MCF 10A (cell line): Measurements from ENCODE around the gene PPP1CA. TPM values are rescaled to one million over a fixed set of nuclear protein-coding genes. Genes with fewer than 3 reads are reported as not detected.
A peak's percentile ranks its signal among the peaks of the same experiment; 100 is the strongest.

Experiments
- BruUV-seq: library from RNA; stranded (reverse); fragments of 400-500 nt; replicated peaks from 2 replicates; lab custom pipeline; 2021; lab: Mats Ljungman, UMichigan
- CTCF ChIA-PET: fragments of 300-600 bp; sonication (Branson Sonifier 250); formaldehyde crosslinking; extraction: SDS; loops from one replicate; lab custom pipeline; 2021; ENCODE audit warnings: antibody characterized with exemption, inconsistent platforms; lab: Yijun Ruan, JAX
- POLR2A ChIA-PET: fragments of 300-600, 350-650 bp; sonication (Branson Sonifier 250); formaldehyde crosslinking; extraction: SDS; loops from one replicate; lab custom pipeline; 2020; ENCODE audit warnings: antibody characterized with exemption, inconsistent platforms; lab: Yijun Ruan, JAX
- DNase-seq: peaks from one replicate; pipeline ENCODE4 v3.0.0-alpha.2; 2018; ENCODE audit not compliant: unreplicated experiment
- H3K27ac Mint-ChIP-seq: one replicate; pipeline ENCODE4 v1.8.0; 2022; ENCODE audit warnings: mild to moderate bottlenecking, low read depth, mixed read lengths; ENCODE audit not compliant: unreplicated experiment
- H3K27me3 Mint-ChIP-seq: one replicate; pipeline ENCODE4 v1.8.0; 2022; ENCODE audit warnings: mixed read lengths; ENCODE audit not compliant: insufficient read depth, unreplicated experiment
- H3K36me3 Mint-ChIP-seq: one replicate; pipeline ENCODE4 v1.8.0; 2022; ENCODE audit warnings: mild to moderate bottlenecking, moderate library complexity, mixed read lengths; ENCODE audit not compliant: insufficient read depth, unreplicated experiment
- H3K4me1 Mint-ChIP-seq: one replicate; pipeline ENCODE4 v1.8.0; 2022; ENCODE audit warnings: mixed read lengths; ENCODE audit not compliant: insufficient read depth, unreplicated experiment
- H3K4me3 Mint-ChIP-seq: one replicate; pipeline ENCODE4 v1.8.0; 2022; ENCODE audit warnings: mild to moderate bottlenecking, moderate library complexity, mixed read lengths; ENCODE audit not compliant: unreplicated experiment
- H3K9me3 Mint-ChIP-seq: one replicate; pipeline ENCODE4 v1.8.0; 2022; ENCODE audit warnings: mixed read lengths; ENCODE audit not compliant: unreplicated experiment
- CTCF ChIP-seq: fragments of 200-600 bp; IDR thresholded peaks from one replicate; pipeline ENCODE4 v1.8.0; 2022; ENCODE audit warnings: antibody characterized with exemption, mild to moderate bottlenecking; ENCODE audit not compliant: unreplicated experiment
- intact Hi-C: fragments of 100-400 bp; cut with micrococcal nuclease; formaldehyde crosslinking; loops from 2 replicates; pipeline ENCODE4 v1.14.1; 2022
- total RNA-seq: library from RNA; stranded (reverse); gene quantifications from 2 replicates; pipeline ENCODE4 v1.2.3, GENCODE V29; 2022

PPP1CA gene
- total RNA-seq, 1 experiment from 2014 or later, result 143 TPM

DNA sequence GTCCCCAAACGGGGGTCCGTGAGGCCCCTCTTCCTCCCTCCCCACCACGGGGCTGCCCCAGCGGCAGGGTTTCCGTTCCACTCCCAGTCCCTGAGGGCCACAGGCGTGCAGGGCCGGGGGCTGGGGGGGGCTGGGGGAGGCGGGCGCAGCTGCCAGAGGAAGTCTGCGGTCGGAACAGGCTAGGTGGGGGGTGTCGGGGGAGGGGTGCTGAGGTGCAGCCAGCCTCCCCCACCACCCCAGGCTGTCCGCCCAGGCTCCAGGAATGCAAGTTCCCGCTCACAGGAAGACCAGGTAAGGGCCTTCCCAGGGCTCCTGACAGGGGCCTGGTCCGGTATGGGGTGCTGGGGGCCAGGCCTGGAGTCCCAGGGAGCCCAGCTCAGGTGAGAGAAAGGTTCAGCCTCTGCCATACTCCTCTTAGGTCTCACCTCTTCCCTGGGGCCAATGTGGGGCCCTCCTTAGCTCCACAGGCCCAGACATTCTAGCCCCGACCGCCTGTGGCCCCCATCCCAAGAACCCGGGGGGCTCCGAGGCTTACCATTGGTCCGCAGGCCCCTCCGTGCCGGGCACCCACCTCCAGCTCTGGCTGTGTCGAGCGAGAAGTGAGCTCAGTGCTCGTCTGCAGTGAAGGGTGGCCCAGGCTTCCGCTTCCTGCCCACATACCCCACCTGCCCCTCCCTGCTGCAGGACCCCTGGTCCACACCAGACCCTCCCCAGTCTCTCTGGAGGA is 35.6 kb upstream of the PPP1CA start, which contains the start of gene PTPRCAP:
Gene PTPRCAP (minus strand): TSS at position 601 of the 727 bp plus-strand sequence. CDS start 63 bp downstream, at position 538.
- no peak for DNase-seq
- Mint-ChIP-seq H3K9me3 (no peaks in the 10 kb centered on the region), H3K27me3 (no peaks in the 10 kb centered on the region), H3K36me3 (peaks cover 46% of the 10 kb centered on the region), H3K27ac (no peak within 1 kb of the TSS), H3K4me3 (no peak within 1 kb of the TSS), H3K4me1 (peaks cover 8% of the 10 kb centered on the region)
- intact Hi-C loops, result no loop called here
- POLR2A ChIA-PET, result interaction anchor here (1.0 to 1.5 kb wide), 3 partner anchors 9 to 36 kb away, joined by 3 to 5 read pairs (median 3); partner anchors contain the start of genes PPP1CA and RPS6KB2
- no peak for TF ChIP-seq CTCF
- CTCF ChIA-PET, result interaction anchor here (0.7 kb wide), 1 partner anchor 8 kb away, joined by 3 read pairs; no protein-coding TSS in a partner anchor
- BruUV-seq, result no TSS peak

GRCh38 chr11:67436459-67437081 is 34.9 kb upstream of the PPP1CA start:
- H3K4me3 Mint-ChIP-seq, result no peak overlapping the region
- peaks cover 53% of the 10 kb centered on the region for H3K36me3 Mint-ChIP-seq
- ChIA-PET POLR2A (interaction anchor here (0.6 to 1.5 kb wide), 4 partner anchors 8 to 156 kb away, joined by 3 to 5 read pairs (median 3); partner anchors contain the start of genes CABP4 and RPS6KB2), CTCF (no interaction called here)
- no peaks in the 10 kb centered on the region for H3K27me3 Mint-ChIP-seq
- H3K4me1 Mint-ChIP-seq, result peaks cover 8% of the 10 kb centered on the region
- no peak for TF ChIP-seq CTCF
- no TSS peak for BruUV-seq
- no peak for DNase-seq
- no peaks in the 10 kb centered on the region for H3K9me3 Mint-ChIP-seq
- intact Hi-C loops, result no loop called here
- no peak overlapping the region for H3K27ac Mint-ChIP-seq

- CTCF ChIA-PET, result no interaction called here
- no peak overlapping the region for H3K4me3 Mint-ChIP-seq
- intact Hi-C loops, result no loop called here
- no peak for DNase-seq
- H3K4me1 Mint-ChIP-seq, result peaks cover 8% of the 10 kb centered on the region
- peaks cover 57% of the 10 kb centered on the region for H3K36me3 Mint-ChIP-seq
- POLR2A ChIA-PET, result interaction anchor here (0.6 kb wide), 2 partner anchors 19 to 157 kb away, joined by 3 read pairs; partner anchors contain the start of gene CABP4
- no peak for TF ChIP-seq CTCF
- no peaks in the 10 kb centered on the region for H3K9me3 Mint-ChIP-seq
- no TSS peak for BruUV-seq
- peak overlapping the region; percentile 23 for H3K27ac Mint-ChIP-seq
- no peaks in the 10 kb centered on the region for H3K27me3 Mint-ChIP-seq
These were observed 34.2 kb upstream of the PPP1CA start for GRCh38 chr11:67435727-67436458.
